Activated CD8-positive, alpha-beta T cell treated with anti-CD3 and anti-CD28 coated beads for 36 hours (primary cell): ENCODE data around the gene CDC14A. TPM values are rescaled to one million over a fixed set of nuclear protein-coding genes. Genes with fewer than 3 reads are reported as not detected.

Experiments
- ATAC-seq: fragments of 200-7000 bp; cut with Tn5 transposase; one replicate; pipeline ENCODE4 v1.10.0; 2021; ENCODE audit warnings: mild to moderate bottlenecking, moderate library complexity
- CTCF ChIA-PET: fragments of 350-600 bp; sonication (Branson Sonifier 250); formaldehyde crosslinking; loops from one replicate; lab custom pipeline; 2021; ENCODE audit warnings: antibody characterized with exemption; lab: Charles Lee
- POLR2A ChIA-PET: fragments of 350-600 bp; sonication (Branson Sonifier 250); formaldehyde crosslinking; loops from one replicate; lab custom pipeline; 2021; ENCODE audit warnings: antibody characterized with exemption; lab: Charles Lee
- DNase-seq: peaks from one replicate; pipeline ENCODE4 v3.0.0-alpha.2; 2020
- H3K27ac Mint-ChIP-seq: one replicate; pipeline ENCODE4 v1.8.0; 2021; ENCODE audit warnings: mild to moderate bottlenecking, mixed read lengths
- H3K27me3 Mint-ChIP-seq: one replicate; pipeline ENCODE4 v1.8.0; 2021; ENCODE audit warnings: mixed read lengths
- H3K36me3 Mint-ChIP-seq: one replicate; pipeline ENCODE4 v1.8.0; 2021; ENCODE audit warnings: low read depth, mixed read lengths
- H3K4me1 Mint-ChIP-seq: one replicate; pipeline ENCODE4 v1.8.0; 2021; ENCODE audit warnings: low read depth, mixed read lengths
- H3K4me3 Mint-ChIP-seq: one replicate; pipeline ENCODE4 v1.8.0; 2021; ENCODE audit warnings: mild to moderate bottlenecking, moderate library complexity, mixed read lengths
- H3K9me3 Mint-ChIP-seq: one replicate; pipeline ENCODE4 v1.8.0; 2021; ENCODE audit warnings: mixed read lengths
- CTCF ChIP-seq: fragments of 200-600 bp; IDR thresholded peaks from one replicate; pipeline ENCODE4 v1.8.0; 2022; ENCODE audit warnings: antibody characterized with exemption, mild to moderate bottlenecking
- intact Hi-C: fragments of 100-400 bp; cut with micrococcal nuclease; formaldehyde crosslinking; loops from one replicate; pipeline ENCODE4 v1.10.0; 2022
- total RNA-seq, 2 experiments: library from RNA; stranded (reverse); gene quantifications; one replicate each; pipeline ENCODE4 v1.2.3, GENCODE V29; 2021

The CDC14A gene
- total RNA-seq, 2 experiments from 2014 or later = 14.3 to 17.2 TPM

GRCh38 chr1:100479620-100480338 lies 127.5 kb downstream of the CDC14A start:
- ChIA-PET CTCF (interaction anchor here (2.2 kb wide), 1 partner anchor 16 kb away, joined by 11 read pairs; no protein-coding TSS in a partner anchor), POLR2A (no interaction called here)
- no peak for DNase-seq
- Mint-ChIP-seq H3K4me1 (peaks cover 8% of the 10 kb centered on the region), H3K4me3 (no peak overlapping the region), H3K9me3 (no peaks in the 10 kb centered on the region), H3K36me3 (peaks cover 28% of the 10 kb centered on the region), H3K27ac (no peak overlapping the region), H3K27me3 (no peaks in the 10 kb centered on the region)
- intact Hi-C loops = no loop called here
- no peak for TF ChIP-seq CTCF
- ATAC-seq = no peak

- DNase-seq (no peak), ATAC-seq (no peak)
- Mint-ChIP-seq H3K27me3 (no peaks in the 10 kb centered on the region), H3K4me1 (peaks cover 3% of the 10 kb centered on the region), H3K4me3 (no peak overlapping the region), H3K9me3 (no peaks in the 10 kb centered on the region), H3K27ac (no peak overlapping the region), H3K36me3 (peaks cover 23% of the 10 kb centered on the region)
- ChIA-PET CTCF (interaction anchor here (0.9 to 2.6 kb wide), 3 partner anchors 15 to 388 kb away, joined by 3 to 6 read pairs (median 4); no protein-coding TSS in a partner anchor), POLR2A (no interaction called here)
- intact Hi-C loops = no loop called here
- TF ChIP-seq CTCF = no peak
These were observed 129.0 kb downstream of the CDC14A start for GRCh38 chr1:100481303-100481702.

- no peaks in the 10 kb centered on the region for H3K27me3 Mint-ChIP-seq
- intact Hi-C loops = no loop called here
- ChIA-PET CTCF (interaction anchor here (0.9 to 2.6 kb wide), 2 partner anchors 15 to 18 kb away, joined by 3 to 6 read pairs; no protein-coding TSS in a partner anchor), POLR2A (interaction anchor here (0.7 to 1.2 kb wide), 2 partner anchors 15 to 49 kb away, joined by 3 read pairs; no protein-coding TSS in a partner anchor)
- peaks cover 3% of the 10 kb centered on the region for H3K4me1 Mint-ChIP-seq
- no peak for ATAC-seq
- H3K4me3 Mint-ChIP-seq = no peak overlapping the region
- H3K36me3 Mint-ChIP-seq = peaks cover 24% of the 10 kb centered on the region
- H3K9me3 Mint-ChIP-seq = no peaks in the 10 kb centered on the region
- no peak overlapping the region for H3K27ac Mint-ChIP-seq
- no peak for TF ChIP-seq CTCF
- no peak for DNase-seq
These were observed 129.9 kb downstream of the CDC14A start for GRCh38 chr1:100482167-100482566.

- ChIA-PET POLR2A (interaction anchor here (0.7 to 1.2 kb wide), 2 partner anchors 15 to 48 kb away, joined by 3 read pairs; no protein-coding TSS in a partner anchor), CTCF (interaction anchor here (2.6 kb wide), 1 partner anchor 19 kb away, joined by 6 read pairs; no protein-coding TSS in a partner anchor)
- Mint-ChIP-seq H3K4me3 (no peak overlapping the region), H3K4me1 (no peaks in the 10 kb centered on the region), H3K36me3 (peaks cover 24% of the 10 kb centered on the region), H3K9me3 (no peaks in the 10 kb centered on the region), H3K27me3 (no peaks in the 10 kb centered on the region), H3K27ac (no peak overlapping the region)
- ATAC-seq = no peak
- TF ChIP-seq CTCF = no peak
- DNase-seq = no peak
- intact Hi-C loops = no loop called here
These were observed 130.4 kb downstream of the CDC14A start for GRCh38 chr1:100482748-100483147.

GRCh38 chr1:100483230-100483629 lies 130.9 kb downstream of the CDC14A start:
- POLR2A ChIA-PET = no interaction called here
- Mint-ChIP-seq H3K36me3 (peaks cover 24% of the 10 kb centered on the region), H3K9me3 (no peaks in the 10 kb centered on the region), H3K27me3 (no peaks in the 10 kb centered on the region), H3K4me3 (no peak overlapping the region), H3K4me1 (no peaks in the 10 kb centered on the region), H3K27ac (no peak overlapping the region)
- CTCF ChIA-PET = no interaction called here
- no peak for TF ChIP-seq CTCF
- intact Hi-C loops = no loop called here
- ATAC-seq (no peak), DNase-seq (no peak)
